DMS79 treated with DMSO at 0.1 percent for 48 hours (cell line): ENCODE measurements around the gene TRAIP.

Experiments used
- DNase-seq: peaks from one replicate; lab custom pipeline; 2025; lab: John Stamatoyannopoulos, UW

TRAIP gene

DNA sequence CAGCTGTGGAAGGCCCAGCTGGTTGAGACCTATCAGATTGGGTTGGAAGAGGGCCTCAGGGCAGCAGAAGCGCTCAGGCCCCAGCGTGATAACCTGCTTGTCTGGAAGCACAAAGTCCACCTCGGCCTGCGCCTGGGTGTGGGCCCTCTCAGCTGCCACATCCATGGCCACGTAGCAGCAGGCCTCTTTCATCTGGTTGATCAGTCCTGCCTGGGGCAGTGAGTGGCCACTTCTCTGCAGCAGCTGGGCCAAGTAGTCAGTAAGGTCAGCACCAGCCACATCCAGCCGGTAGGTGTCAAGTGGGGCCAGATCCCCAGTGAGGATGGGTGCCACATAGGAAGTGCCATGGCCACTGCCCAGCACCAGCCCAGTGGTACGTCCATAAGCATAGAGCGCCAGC, 17.3 kb upstream of the TRAIP start:
- DNase-seq, result no peak

GRCh38 chr3:49872801-49873281, 16.5 kb upstream of the TRAIP start:
- no peak for DNase-seq

DNA sequence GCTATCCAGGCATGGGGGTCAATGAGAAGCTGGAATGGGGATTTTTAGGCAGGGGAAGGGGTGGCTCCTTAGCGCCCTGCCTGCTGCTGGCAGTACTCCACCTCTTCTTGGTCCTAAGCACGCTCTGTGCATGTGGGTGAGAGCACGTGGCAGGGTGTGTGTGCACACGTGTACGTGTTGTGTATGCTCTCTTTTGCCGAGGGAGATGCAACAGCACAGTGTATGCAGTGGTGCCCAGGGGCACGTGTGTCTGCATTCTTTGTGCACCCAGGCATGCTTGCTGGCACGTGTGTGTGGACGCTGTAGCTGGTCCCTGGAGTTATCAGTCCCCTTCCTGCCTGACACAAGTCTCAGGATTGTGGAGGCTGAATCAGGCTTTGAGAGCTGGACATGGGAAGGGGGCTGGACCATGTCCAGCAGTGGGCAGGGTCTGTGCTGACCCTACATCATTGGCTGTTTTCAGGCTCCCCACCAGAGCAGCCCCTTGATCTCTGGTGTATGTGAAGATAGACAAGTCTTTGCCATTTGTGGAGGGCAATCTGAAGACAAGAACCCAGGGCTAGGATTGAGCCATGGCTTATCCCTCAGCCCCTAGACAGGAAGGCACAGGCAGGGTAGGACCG, 15.3 kb upstream of the TRAIP start:
- no peak for DNase-seq

- DNase-seq, result no peak
These were observed 13.3 kb upstream of the TRAIP start, which contains the start of gene CAMKV for GRCh38 chr3:49869525-49870126. Gene CAMKV, minus strand, starts transcription at chr3:49869906. Its CDS starts 7,518 bp downstream, at chr3:49862388.

DNA sequence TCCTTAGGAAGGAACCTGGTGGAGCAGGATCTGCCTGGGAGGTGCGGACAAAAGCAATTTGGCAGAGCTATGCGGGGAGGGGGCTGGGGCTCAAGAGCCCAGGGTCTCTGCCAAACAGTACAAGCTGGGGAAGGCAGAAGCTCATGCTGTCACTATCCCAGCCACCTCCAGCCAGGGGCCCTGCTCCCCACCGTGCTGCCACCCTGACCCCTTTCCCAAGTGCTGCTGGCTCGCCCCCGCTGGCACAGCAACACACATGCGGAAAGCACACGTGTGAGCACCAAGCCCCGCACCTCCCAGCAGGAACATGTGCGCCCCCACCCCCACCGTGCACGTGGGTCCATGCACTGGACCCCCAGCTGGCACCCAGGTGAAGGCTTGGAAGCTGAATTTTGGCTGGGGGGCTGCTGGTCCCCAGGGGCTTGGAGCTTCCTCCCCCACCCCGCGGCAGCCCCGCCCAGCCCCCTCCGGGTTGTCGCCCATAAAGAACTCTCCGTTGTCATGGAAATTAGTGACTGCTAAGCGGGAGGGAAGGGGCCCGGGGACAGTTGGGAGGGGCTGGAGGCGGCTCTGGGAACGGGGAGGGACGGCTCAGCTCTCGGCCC, 12.6 kb upstream of the TRAIP start:
- no peak for DNase-seq

GRCh38 chr3:49867871-49868321, 11.5 kb upstream of the TRAIP start:
- no peak for DNase-seq

DNA sequence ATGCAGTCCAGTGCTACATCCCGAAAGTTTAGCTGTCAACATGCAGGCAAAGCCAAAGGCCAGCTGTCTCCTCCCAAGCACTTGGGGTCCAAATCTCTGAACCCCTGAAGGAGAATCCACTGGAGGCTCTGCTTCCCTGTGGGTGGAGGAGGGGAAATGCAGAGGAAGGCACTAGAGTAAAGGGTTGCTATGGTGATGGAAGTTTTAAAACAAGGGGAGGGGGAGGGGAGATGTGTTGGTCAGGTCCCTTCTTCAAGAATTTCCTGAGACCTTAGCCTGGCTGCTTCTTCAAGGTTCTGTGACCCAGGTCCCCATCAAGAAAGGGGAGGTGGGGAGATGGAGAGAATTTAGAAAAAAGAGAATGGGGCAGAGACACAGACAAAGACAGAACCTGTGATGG, 11.0 kb upstream of the TRAIP start:
- DNase-seq, result no peak

- DNase-seq, result no peak
These were observed 8.9 kb upstream of the TRAIP start for GRCh38 chr3:49865198-49865784.

- no peak for DNase-seq
These were observed 8.1 kb upstream of the TRAIP start for GRCh38 chr3:49864505-49864904.

DNA sequence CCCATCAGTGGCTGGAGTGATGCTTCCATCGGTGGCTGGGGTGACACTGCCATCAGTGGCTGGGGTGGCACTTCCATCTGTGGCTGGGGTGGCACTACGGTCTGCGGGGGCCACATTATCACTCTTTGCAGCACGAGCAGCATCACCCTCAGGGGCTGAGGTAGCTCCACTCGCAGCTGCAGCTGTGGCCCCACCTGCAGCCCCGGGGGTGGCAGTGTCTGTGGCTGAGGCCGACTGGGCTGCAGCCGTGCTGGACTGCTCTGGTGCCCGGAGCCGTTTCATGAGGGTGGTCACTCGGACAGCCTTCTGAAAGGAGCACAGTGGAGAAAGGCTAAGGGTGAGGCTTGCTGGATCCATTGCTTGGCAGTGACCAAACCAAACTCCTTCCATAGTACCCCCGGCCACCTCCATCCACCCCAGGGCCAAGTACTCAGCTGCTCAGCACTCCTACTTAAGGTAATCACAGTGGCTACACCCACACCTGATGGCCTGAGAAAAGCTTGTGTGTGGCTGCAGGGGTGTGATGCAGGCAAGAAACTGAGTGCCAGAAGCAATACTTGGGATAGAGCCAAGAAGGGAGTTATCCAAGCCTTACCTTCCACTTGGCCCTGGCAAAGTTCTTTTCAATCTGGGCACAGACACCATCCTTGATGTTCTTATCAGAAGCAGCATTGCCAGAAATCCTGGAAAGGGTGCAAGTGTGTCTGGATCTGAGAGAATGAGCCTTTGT, 3.4 kb upstream of the TRAIP start:
- peak; percentile 35 for DNase-seq

DNA sequence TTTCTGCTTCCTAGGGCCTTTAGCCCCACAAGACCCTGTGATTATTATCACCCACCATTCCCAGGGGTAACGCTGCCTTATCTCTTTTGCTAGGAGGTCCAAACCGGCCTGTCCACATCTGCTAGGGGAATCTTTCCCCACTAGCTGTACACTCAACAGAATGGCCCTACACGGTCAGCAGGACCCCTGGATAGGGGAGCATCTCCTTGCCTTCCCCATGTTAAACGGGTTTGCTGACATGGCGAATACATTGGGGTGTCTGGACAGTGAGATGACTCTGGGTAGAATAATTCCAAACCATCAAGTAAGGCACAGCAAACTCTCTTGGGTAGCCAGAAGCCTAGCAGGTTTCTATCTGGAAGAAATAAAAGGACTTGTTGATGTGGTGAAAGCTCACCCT, 702 bp downstream of the TRAIP start:
- no peak for DNase-seq

DNA sequence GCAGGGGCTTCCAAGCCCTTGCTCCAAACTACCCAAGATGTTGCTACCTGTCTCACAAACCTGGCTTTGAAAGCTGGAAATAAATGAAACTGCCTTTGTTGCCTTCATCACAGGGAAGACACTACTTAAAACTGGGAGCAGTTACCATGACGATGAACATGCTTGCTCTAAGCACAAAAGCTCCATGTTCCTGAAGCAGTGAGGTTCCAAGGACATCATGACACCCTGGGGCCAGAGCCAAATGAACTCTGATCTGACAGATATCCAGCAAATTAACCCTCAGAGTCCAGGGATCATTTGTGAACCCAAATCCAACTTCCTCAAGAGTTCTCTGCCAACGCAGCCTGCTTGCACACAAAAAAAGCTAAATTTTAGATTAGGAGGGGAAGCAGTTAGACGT, 10.7 kb downstream of the TRAIP start:
- DNase-seq, result no peak

- no peak for DNase-seq
These were observed 11.7 kb downstream of the TRAIP start for GRCh38 chr3:49844464-49845183.

DNA sequence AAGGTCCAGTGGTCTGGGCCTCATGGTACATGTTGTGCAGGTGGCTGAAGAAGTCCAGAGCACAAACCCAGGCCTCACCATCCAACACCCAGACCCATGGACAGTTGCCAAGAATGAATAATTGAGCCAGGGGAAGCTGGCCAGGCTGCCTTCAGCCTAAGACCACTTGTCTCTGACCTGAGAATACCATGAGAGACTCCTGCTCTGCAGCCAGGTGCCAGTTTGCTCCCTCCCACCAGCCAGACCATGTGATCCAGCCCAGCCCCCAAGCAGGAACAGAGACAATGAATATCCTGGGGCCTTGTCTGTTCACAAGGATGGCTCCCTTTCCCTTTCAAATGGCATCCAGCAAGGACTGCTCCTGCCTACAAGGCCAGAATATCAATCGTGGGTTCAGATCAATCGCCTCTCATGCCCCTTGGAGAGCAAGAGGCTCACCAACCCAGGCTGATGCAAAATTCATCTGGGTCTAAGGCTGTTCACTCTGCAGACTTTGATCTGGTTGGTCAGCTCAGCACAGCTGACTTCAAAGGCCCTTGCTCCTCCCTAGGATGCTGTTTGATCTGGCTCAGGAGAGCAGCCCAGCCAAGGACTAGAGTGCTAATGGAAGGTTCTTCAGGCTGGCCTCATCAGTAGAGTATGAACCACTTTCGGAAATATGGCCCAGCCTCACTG, 13.4 kb downstream of the TRAIP start:
- DNase-seq, result no peak

DNA sequence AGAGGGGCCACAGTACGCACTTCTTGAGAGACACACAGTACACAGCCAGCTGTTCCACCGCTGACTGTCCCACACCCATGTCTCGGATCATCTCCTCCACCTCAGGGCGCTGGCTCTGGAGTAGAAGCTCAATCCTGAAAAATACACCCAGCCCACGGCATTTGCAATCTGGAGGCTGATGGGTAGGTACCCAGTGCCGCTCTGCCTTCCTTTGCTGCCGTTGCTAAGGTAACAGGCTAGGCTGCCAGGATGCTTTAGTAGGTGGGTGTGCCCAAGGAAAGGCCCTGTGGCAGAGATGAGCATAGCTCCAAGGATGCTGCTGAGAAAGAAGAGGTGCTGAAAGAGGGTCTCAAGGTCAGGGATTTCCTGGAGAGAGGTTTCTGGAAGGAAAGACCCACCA, 14.6 kb downstream of the TRAIP start:
- DNase-seq, result no peak

GRCh38 chr3:49841126-49841696, 15.2 kb downstream of the TRAIP start:
- DNase-seq, result no peak

GRCh38 chr3:49840388-49840787, 16.0 kb downstream of the TRAIP start:
- no peak for DNase-seq

- peak; percentile 30 for DNase-seq
These were observed 17.1 kb downstream of the TRAIP start for GRCh38 chr3:49839193-49839809.

- no peak for DNase-seq
These were observed 25.0 kb downstream of the TRAIP start for GRCh38 chr3:49831341-49831740.

- no peak for DNase-seq
These were observed 30.3 kb downstream of the TRAIP start for GRCh38 chr3:49826016-49826415.
